DLD1 (cell line): ENCODE data around the gene DVL2.

Experiments used
- in situ Hi-C: cut with HindIII; loops from 2 replicates; pipeline ENCODE4 v1.10.0; 2017; ENCODE audit warnings: low sequenced_read_pairs

DVL2 gene

DNA sequence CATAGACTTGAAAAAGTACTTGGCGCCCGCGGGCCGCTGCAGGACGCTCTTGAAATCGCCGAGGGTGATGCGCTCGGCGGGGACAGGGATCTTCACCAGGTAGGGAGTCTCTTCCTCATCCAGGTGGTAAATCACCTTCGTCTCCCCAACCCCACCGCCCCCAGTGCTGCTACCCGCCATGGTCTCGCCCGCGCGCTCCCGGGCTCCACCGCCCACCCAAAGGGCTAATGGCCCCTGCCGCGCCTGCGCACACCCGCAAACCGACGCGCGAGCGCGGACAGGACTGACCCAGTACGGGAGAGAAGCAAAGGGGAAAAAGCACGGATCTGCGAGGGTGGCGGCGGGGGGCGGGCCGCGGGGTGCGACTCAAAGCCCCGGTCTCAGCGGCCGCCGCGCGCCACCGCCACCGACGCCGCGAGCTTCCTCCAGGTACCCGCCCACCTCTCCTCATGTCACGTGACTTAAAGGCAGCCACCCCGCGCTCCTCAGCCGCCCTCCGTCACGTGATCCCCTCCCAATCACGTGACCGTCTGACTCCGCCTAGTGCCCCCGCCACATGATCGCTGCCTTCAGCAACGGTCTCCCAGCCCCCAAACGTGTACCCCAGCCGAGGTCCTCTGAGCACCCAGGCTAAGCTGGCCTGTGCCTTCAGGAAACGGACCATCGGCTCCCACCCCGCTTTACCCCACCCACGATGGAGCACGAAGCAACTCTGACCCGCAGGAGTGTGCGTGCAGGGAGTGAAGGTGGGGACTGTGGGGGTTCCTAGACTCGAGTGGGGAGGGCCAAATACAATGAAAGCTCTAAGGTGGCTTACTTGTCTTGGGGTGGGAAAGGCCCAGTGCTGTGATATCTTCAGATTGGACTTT lies at the start of gene DVL2:
TSS of gene DVL2 (minus strand) at position 435 of the 869 bp plus-strand sequence. CDS start at position 180, 255 bp downstream.
- in situ Hi-C loops: no loop called here

DNA sequence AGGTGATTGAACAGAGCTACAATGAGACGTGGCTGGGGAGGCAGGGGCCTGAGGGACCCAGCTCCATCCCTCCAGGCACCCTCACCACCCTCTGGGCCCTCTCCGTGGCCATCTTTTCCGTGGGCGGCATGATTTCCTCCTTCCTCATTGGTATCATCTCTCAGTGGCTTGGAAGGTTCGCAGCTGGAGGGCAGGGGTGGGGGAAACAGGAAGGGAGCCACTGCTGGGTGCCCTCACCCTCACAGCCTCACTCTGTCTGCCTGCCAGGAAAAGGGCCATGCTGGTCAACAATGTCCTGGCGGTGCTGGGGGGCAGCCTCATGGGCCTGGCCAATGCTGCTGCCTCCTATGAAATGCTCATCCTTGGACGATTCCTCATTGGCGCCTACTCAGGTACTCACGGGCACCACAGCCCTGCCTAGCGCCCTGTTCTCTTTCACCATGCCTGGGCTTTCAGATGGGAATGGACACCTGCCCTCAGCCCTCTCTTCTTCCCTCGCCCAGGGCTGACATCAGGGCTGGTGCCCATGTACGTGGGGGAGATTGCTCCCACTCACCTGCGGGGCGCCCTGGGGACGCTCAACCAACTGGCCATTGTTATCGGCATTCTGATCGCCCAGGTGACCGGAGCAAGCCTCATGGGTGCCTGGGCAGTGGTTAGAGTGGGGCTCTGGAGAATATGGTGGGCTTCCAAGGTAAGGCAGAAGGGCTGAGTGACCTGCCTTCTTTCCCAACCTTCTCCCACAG lies 49.3 kb upstream of the DVL2 start:
- in situ Hi-C loops: no loop called here

DNA sequence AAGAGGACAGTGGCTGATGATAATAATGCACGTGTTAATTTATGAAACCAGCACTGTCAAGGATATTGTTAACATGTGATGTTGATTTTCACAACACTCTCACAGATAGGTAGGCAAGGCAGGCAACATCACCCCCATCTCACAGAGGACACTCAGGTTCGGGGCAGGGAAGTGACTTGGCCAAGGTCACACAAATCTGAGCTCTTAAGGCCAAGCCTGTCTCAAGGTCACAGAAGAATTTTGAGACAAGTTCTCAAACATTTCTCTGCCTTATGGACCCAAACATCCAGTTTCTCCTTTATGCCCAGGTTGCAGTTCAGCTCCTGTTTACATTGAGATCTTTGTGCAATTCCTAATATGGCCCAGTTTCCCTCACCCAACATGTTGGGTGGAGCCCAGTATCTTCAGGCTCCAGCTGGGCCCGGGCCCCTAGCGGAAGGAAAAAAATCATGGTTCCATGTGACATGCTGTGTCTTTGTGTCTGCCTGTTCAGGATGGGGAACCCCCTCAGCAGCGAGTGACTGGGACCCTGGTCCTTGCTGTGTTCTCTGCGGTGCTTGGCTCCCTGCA lies 48.5 kb upstream of the DVL2 start:
- in situ Hi-C loops: no loop called here

DNA sequence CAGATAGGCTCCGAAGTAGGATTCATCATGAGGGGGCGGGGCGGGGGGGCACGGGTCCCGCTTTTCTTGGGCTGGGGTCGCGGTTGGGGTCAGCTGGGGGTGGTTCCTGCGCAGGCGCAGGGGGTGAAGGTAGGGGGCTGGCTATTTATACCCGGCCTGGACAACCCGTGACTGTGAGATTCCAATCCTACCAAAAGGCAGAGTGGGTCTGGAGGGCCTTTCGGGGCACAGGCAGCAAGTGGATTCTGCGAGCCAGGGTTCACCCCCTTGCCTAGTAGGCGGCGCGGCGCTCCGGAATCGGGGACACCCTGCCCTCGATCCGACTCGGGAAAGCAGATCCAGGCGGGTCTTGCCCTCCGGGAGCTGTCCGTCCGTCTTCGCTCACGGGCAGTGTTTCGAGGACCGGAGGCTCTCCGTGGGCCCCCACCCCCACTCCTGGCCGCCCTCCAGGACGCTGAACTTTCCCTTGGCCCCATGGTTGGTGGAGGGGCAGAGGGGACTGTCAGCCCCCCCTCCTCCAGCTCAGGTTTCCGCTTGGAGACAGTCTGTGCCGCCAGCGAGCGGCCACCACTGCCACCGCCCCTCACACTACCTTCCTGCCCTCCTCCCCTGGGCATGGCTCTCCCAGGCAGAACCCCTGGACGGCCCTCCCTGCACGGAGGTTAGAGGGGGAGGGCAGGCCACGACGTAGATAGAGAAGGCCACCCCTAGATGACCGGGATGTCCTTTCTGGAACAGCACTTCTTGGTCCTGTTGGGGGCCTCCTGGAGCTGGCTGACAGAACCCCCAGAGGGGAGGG lies 47.8 kb upstream of the DVL2 start:
- in situ Hi-C loops: no loop called here

DNA sequence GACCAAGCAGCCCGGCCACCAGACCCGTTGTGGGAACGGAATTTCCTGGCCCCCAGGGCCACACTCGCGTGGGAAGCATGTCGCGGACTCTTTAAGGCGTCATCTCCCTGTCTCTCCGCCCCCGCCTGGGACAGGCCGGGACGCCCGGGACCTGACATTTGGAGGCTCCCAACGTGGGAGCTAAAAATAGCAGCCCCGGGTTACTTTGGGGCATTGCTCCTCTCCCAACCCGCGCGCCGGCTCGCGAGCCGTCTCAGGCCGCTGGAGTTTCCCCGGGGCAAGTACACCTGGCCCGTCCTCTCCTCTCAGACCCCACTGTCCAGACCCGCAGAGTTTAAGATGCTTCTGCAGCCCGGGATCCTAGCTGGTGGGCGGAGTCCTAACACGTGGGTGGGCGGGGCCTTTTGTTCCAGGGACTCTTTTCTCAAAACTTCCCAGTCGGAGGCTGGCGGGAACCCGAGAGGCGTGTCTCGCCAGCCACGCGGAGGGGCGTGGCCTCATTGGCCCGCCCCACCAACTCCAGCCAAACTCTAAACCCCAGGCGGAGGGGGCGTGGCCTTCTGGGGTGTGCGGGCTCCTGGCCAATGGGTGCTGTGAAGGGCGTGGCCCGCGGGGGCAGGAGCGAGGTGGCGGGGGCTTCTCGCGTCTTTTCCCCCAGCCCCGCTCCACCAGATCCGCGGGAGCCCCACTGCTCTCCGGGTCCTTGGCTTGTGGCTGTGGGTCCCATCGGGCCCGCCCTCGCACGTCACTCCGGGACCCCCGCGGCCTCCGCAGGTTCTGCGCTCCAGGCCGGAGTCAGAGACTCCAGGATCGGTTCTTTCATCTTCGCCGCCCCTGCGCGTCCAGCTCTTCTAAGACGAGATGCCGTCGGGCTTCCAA lies 47.0 kb upstream of the DVL2 start, which contains the start of gene SLC2A4:
TSS of gene SLC2A4 (plus strand) at position 645 of the 879 bp plus-strand sequence. CDS start at position 862, 217 bp downstream.
- in situ Hi-C loops: no loop called here

DNA sequence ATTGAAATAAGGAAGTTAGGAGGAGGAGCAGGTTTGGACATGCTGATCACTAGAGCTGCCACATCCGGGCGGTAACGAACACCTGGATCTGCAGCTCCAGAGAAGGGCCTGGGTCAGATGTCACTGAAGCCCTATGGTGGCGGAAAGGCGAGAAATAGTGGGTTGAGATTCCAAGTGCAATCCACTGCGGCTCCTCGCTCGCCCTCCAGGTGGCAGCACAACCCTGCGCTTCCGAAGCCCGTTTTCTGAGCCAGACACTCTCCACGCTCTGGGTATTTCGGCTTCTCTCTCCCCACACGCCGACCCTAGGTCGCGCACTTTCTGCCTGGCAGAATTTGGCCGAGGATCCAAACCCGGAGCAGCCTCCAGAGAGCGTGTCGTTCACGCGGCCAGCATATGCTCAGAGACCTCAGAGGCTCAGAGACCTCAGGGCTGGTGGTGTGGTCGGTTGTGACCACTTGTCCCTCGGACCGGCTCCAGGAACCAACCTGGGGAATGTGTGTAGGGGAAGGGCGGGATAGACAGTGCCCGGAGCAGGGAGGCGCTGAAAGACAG lies 46.3 kb upstream of the DVL2 start:
- in situ Hi-C loops: no loop called here

DNA sequence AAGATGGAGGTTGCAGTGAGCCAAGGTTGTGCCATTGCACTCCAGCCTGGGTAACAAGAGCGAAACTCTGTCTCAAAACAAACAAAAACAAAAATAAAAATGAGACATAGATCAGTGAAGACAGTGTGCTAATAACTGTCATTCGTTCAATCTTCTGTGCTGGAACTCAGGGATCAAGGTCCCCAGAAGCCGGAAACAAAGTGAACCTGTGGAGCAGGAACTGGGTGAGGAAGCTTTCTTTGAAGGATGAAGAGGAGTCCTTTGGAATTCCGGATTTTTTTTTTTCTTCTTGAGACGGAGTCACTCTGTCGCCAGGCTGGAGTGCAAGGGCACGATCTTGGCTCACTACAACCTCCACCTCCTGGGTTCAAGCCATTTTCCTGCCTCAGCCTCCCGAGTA lies 45.1 kb upstream of the DVL2 start:
- in situ Hi-C loops: no loop called here

DNA sequence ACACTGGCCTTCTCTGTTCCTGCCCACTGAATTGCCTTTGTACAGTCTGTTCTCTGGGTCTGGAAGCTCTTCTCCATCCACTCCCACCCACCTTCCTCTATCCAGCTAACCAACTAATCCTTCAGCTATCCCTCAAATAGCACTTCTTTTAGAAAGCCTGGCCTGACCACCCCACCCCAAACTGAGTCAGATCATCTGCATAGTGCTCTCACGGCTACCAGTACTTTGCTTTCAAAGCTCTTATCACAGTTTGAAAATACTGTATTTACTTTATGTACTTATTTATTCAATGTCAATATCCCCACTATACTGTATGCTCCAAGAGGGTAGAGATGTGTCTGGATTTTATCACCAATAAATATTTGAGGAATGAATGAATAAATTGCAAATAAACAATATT lies 32.5 kb upstream of the DVL2 start:
- in situ Hi-C loops: no loop called here

DNA sequence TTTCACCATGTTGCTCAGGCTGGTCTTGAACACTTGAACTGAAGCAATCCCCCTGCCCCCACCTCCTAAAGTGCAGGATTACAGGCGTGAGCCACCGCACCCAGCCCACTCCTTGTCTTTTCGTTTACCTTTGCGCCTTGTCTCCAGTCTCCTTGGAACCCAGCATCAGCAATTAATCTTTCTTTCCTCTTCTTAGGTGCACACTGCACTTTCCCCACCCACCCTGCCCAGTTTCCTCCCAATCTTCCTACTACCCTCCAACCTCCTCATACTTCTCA lies 29.4 kb upstream of the DVL2 start:
- in situ Hi-C loops: no loop called here

DNA sequence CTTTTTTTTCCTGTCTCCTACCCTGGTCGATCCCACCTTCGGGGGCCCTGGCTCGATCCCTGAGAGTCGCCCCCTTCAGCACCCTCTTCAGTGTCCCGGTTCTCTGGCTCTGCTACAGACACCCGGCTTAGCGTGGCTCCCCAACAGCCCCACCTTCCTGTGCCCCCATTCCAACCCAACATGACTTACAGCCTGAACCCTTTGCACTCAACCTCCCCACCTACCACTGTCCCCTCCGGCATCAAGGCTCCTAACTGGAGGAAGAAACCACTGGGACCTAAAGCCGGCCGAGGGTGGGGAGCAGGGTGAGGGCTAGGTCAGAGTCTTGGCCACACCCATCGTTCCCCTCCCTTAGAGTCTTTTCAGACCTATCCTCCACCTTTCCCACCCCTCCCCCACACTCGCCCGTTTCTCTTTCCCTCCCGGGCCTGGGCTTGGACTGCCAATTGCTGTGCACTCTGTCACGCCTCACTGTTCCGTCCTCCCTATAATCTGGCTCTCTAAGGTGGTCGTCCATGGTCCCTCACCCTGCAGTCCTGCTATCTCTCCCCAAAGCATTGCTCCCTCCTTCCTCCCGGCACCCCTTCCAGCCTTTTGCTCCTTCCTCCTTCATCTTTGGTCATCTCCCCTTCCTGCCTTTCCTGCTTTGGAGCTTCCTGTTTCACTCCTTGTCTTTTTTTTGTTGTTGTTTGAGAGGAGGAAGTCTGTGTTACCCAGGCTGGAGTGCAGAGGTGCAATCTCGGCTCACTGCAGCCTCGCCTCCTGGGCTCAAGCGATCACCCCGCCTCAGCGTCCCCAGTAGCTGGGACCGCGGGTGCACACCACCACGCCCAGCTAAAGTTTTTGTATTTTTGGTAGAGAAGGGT lies 28.9 kb upstream of the DVL2 start:
- in situ Hi-C loops: no loop called here

DNA sequence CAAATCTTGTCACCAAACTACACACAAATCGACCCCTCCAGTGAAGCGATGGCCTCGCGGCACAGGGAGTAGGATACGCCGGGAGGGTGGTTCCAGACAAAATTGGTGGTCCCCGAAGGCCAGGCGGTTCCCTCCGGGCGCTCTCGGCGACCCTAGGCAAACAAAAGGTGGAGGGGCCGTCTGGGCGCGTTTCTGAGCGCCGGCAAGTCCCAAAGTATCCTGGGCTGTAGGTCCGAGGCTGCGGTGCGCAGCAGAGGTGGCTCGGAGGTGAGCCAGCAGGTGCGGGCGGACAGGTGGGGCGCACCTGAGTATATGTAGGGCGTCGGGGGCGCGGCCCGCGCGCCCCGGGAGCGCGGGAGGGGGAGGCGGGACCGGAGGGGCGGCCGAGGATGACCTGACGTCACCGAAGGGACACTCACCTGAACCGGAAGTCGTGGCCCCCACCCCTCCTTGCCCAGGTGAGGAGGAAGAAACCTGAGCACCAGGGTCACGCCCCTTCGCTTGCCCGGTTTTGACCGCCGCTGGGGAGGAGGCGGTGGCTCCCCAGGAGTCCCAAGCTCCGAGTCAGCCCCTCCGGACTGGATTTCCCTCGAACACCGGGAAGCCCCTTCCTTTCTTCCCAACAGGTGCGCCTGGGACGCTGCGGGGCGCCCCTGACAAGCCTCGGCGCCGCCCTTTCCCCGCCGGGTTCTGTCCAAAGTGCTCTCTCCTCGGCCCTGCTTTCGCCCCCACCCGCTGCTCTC lies 28.0 kb upstream of the DVL2 start, which contains the start of gene CLDN7:
TSS of gene CLDN7 (minus strand) at position 287 of the 743 bp plus-strand sequence. CDS start 435 bp downstream, outside the sequence.
- in situ Hi-C loops: no loop called here

DNA sequence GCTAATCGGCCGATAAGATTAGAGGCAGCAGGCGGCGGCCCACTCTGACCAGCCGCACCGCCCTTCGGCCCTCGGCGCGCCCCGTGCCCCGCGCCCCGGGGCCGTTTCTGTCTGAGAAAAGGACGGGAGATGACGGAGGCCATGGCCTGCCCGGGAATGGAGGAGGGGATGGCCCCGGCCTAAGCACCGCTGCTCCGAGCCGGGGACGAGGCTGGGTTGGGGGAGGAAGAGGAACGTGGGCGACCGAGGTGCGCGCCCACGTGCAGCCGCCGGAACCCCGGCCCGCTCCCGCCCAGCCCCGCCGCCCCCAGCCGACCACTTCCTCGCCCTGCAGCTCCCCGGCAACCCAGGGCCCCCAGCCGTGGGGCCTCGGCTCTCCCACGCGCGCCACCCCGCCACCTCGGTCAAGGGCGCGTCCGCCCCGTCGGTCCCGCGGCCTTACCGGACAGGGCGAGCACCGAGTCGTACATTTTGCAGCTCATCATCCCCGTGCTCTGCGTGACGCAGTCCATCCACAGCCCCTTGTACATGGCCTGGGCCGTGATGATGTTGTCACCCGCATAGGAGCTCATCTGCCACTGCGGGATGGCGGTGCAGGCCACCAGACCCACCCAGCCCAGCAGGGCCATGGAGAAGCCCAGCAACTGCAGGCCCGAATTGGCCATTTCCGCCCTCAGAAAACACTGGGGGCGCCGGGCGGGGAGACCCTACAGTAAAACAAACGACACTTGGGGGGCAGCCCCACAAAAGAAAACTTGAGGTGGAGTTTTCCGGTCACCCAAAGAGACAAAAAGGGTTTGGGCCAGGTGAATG lies 27.3 kb upstream of the DVL2 start:
- in situ Hi-C loops: no loop called here

DNA sequence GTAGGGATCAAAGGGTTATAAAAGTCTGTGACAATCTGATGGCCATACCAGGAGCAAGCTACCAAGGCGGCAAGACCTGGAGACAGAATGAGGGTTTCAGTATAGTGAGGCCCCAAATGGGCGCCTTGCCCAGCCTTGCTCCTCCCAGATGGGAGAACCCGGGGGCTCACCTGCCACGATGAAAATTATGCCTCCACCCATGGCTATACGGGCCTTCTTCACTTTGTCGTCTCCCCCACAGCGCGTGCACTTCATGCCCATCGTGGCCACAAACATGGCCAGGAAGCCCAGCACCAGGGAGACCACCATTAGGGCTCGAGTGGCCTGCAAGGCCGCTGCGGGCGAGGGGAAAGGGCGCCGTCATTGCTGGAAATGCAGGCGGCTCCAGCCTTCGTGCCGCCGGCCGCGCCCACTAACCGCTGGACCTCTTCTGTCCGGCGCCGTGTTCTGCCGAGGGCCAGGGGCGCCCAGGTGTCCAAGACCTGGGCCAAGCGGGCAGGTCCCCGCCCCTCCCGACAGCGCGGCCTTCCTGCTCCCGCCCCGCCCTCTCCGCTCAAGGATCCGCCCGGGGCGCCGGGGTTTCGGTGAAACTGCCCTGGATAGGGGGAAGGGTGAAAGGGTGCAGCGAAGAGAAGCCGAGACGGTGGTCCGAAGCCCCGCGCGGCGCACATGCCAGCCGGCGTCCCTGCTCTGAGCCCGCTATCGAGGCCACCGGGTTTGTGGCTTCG lies 26.5 kb upstream of the DVL2 start:
- in situ Hi-C loops: no loop called here

DNA sequence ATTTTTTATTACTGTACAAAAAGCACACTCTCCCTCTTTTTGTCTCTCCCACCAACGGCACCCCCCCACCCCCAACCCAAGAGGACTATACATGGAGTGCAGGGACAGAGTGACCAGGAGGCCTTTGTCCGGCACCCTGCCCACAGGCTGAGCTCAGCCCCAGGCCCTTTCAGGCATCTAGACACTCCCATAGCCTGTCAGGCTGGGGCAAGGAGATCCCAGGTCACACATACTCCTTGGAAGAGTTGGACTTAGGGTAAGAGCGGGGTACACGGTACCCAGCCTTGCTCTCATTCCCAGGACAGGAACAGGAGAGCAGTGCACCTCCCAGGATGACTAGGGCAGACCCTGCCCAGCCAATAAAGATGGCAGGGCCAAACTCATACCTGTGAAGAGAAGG lies 25.8 kb upstream of the DVL2 start:
- in situ Hi-C loops: no loop called here

DNA sequence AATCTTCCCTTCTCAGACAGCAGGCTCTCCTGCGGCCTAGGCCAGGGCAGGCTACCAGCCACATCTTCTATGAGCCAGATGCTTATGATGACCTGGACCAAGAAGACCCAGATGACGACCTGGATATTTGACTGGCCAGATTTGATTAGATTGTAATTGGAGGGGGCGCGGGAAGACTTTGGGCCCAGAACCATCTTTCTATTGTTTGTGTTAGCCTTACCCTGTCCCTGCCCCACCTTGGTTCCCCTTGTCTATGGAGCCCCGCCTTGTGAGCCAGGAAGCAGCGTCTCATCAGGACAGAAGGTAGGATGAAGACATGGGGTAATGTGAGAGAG lies 25.2 kb upstream of the DVL2 start:
- in situ Hi-C loops: no loop called here

DNA sequence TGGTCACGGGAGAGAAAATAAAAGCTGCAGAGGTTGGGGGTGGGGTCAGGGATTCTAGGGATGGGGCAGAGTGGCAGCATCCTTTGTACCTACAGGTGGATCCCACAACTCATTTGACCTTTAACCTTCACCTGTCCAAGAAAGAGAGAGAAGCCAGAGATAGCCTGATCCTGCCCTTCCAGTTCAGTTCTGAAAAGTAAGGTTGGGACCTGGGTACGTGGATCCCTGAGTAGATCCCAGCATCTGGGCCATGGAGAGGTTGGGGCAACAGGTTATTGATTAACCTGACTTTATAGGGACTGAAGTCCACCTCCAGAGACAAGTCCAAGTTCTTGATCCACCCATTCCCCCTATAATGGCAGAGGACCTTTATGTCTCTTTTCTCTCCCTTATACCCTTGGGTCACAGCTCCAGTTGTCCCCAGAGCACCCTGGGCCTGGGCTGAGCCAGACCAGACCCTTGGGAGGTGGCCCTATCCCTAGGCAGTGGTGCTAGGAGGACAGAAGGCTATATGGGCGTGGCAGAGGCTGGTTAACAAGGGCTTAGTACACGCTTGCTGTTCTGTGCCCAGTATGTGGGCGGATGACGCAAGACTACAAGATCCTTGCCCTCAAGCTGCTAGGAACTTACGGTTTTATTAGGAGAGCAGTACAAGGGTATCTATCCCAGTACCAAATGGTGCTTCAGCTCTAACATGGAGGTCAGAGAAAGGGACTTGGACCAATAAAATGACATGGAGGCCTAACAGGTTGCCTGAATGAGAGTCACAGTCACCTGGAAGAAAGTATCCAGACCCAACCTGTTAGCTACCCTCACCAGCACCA lies 24.6 kb upstream of the DVL2 start:
- in situ Hi-C loops: no loop called here
